ENCODE measurements around the gene SEPTIN5. TPM values are rescaled to one million over a fixed set of nuclear protein-coding genes. Genes with fewer than 3 reads are reported as not detected.

The SEPTIN5 gene
- total and polyA plus RNA-seq, 9 of the 15 experiments (the other 6 are each of a cell fraction or from before 2014, with no cell fraction given) = 0.03 to 195 (median 119) TPM

DNA sequence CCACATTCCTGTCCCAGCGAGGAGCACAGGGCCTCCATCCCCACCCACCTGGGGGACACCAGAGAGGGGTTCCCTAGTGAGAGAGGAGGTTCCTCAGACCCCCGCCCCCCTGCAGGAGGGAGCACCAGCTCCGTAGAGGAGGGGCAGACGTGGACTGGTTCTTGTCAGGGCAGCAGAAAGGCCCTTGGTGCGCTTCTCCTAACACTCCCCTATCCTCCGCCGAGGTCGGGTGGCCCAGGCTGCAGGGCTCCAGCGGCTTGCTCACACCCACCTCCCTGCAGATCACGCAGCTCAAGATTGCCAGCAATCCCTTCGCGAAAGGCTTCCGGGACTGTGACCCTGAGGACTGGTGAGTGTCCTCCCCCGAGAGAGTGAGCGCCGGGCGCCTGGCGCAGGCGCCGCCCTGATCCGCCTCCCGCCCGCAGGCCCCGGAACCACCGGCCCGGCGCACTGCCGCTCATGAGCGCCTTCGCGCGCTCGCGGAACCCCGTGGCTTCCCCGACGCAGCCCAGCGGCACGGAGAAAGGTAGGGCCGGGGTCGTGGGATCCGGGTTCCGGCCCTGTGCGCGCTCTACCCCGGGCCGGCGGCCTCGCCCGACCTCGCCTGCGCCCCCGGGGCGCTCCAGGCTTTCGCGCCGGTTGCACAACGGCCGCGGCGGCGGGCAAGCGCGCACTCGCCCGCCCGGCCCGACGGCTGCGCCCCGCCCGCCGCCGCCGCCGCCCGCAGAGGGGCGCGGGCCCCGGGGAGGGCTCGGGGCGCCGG is 51.4 kb downstream of the SEPTIN5 start (continued):
- TF ChIP-seq, protein P1, sequence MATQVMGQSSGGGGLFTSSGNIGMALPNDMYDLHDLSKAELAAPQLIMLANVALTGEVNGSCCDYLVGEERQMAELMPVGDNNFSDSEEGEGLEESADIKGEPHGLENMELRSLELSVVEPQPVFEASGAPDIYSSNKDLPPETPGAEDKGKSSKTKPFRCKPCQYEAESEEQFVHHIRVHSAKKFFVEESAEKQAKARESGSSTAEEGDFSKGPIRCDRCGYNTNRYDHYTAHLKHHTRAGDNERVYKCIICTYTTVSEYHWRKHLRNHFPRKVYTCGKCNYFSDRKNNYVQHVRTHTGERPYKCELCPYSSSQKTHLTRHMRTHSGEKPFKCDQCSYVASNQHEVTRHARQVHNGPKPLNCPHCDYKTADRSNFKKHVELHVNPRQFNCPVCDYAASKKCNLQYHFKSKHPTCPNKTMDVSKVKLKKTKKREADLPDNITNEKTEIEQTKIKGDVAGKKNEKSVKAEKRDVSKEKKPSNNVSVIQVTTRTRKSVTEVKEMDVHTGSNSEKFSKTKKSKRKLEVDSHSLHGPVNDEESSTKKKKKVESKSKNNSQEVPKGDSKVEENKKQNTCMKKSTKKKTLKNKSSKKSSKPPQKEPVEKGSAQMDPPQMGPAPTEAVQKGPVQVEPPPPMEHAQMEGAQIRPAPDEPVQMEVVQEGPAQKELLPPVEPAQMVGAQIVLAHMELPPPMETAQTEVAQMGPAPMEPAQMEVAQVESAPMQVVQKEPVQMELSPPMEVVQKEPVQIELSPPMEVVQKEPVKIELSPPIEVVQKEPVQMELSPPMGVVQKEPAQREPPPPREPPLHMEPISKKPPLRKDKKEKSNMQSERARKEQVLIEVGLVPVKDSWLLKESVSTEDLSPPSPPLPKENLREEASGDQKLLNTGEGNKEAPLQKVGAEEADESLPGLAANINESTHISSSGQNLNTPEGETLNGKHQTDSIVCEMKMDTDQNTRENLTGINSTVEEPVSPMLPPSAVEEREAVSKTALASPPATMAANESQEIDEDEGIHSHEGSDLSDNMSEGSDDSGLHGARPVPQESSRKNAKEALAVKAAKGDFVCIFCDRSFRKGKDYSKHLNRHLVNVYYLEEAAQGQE (IDR thresholded peaks at IDR 0.05; ENCODE audit: borderline replicate concordance) = peak; percentile 43
- TF ChIP-seq, protein P1 (CRISPR knock-in tag; IDR thresholded peaks at IDR 0.05; ENCODE audit: low read depth) = no peak
- TF ChIP-seq CHD7 (IDR thresholded peaks at IDR 0.05; ENCODE audit: low read depth, low read length) (no peak), CXXC5 (CRISPR knock-in tag; IDR thresholded peaks at IDR 0.05) (peak; percentile 56), TBL1XR1 (IDR thresholded peaks at IDR 0.05; ENCODE audit: low read length in 2 of 2) (0 out of 4 replicates have a peak, but pooled peaks of 1 of the 2 experiments have one; percentile 29), ZNF263 (CRISPR knock-in tag; IDR thresholded peaks at IDR 0.05; ENCODE audit: borderline replicate concordance) (no peak), HMGN3 (IDR thresholded peaks at IDR 0.05; ENCODE audit: borderline replicate concordance, extremely low read depth, insufficient read length, low read depth, low read length) (peak; percentile 29)
